Measurements from ENCODE around the gene MFSD8.
"Not testable (repeated sequence)": the region's sequence is repeated elsewhere in the genome, so short reads cannot be mapped to it uniquely, and the experiment has no call there.

Gene MFSD8

DNA sequence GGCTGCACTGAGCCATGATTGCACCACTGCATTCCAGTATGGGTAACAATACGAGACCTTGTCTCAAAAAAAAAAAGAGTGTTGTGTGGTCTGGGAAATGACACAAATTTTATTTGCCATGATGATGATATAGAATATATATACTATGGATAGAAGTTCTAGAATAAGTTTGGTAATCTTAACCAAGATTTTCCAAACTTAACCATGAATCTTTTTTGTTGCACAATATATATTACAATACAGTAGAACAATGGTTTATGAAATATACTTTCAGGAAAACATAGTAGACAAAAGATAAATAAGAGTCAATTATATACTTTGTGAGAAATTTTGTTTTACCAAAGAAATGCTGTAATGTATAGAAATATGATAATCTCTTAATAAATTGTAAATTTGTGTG lies 34.8 kb downstream of the MFSD8 start:
- no peak for DNase-seq

DNA sequence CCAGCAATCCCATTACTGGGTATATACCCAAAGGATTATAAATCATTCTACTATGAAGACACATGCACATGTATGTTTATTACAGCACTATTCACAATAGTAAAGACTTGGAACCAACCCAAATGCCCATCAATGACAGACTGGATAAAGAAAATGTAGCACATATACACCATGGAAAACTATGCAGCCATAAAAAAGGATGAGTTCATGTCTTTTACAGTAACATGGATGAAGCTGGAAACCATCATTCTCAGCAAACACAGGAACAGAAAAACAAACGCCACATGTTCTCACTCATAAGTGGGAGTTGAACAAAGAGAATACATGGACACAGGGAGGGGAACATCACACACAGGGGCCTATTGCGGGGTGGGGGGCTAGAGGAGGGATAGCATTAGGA lies 39.3 kb downstream of the MFSD8 start:
- not testable (repeated sequence) for DNase-seq

DNA sequence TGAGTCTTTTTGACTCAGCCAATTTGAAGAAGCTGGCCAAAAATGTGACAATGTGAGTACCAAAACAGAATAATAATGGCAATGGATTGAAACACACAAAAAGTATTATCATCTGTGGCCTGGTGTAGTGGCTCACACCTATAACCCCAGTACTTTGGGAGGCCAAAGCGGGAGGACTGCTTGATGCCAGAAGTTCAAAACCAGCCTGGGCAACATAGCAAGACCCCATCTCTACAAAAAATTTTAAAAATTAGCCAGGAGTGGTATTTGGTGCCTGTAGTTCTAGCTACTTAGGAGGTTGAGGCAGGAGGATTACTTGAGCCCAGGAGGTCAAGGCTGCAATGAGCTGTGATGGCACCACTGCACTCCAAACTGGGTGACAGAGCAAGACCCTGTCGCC lies 42.7 kb downstream of the MFSD8 start:
- no peak for DNase-seq

DNA sequence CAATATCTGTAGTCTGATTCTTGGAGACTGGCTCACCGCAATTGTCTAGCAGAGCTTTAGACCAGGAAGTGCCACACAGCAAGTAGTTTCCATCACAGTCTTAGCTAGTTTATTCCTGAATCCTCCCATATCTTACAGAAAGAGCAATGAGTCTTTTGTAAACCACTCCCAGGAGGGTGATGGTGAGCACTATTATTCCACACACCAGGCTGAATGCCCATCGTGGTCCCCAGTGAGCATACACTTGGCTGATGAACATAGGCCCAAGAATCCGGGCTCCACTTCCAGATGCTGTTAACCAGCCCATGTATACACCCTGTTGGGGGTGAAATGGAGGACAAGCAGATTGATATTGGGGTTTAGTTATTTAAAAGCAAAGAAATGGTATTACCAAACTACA lies 44.5 kb downstream of the MFSD8 start:
- no peak for DNase-seq

DNA sequence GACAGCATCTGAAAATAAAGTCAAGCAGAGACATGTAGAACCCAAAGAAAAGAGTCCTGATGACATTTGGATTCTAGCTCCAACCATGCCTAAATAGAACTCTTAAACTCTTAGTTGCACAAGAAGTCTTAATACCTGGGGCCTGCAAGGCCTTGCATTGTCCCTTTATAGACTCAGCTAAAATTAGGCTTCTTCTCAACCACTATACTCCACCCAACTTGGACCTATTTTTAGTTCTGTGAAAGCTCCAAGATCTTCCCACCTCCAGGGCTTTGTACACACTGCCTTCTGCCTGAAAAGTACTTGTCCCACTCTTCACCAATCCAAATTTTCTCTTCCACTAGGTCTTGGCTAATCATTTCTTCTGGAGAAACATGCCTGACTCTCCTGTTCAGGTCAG lies 47.8 kb downstream of the MFSD8 start:
- no peak for DNase-seq

DNA sequence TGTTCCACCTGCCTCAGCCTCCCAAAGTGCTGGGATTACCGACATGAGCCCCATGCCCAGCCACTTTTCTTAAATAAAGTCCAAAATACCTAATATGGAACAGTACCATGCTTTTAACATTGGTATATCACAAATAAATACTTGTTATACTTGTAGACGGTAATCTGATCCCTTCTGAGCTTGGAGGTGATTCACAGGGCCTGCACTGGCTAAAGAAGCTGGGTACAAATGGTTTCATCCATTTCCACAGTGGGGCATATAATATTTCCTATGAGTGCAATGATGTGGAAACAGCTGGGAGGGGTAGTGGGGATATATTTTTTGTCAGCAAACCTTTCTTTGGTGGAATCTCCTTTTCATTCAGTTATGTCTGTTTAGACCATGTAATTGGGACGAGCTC lies 48.5 kb downstream of the MFSD8 start:
- no peak for DNase-seq

DNA sequence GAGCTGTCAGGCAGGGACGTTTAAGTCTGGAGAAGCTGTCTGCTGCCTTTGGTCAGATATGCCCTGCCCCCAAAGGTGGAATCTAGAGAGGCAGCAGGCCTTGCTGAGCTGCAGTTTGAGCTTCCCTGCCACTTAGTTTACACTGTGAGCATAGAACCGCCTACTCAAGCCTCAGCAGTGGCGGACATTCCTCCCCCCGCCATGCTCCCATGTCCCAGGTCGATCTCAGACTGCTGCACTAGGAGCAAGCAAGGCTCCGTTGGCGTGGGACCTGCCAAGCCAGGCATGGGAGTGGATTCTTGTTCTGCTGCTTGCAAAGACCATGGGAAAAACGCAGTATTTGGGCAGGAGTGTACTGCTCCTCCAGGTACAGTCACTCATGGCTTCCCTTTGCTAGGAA lies 59.9 kb downstream of the MFSD8 start:
- DNase-seq = no peak

DNA sequence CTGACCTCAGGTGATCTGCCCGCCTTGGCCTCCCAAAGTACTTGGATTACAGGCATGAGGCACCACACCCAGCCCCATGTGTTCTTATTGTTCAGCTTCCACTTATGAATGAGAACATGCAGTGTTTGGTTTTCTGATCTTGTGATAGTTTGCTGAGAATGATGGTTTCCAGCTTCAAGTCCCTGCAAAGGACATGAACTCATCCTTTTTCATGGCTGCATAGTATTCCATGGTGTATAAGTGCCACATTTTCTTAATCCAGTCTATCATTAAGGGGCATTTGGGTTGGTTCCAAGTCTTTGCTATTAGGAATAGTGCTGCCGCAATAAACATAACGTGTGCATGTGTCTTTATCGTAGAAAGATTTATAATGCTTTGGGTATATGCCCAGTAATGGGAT lies 65.3 kb downstream of the MFSD8 start:
- DNase-seq = not testable (repeated sequence)

DNA sequence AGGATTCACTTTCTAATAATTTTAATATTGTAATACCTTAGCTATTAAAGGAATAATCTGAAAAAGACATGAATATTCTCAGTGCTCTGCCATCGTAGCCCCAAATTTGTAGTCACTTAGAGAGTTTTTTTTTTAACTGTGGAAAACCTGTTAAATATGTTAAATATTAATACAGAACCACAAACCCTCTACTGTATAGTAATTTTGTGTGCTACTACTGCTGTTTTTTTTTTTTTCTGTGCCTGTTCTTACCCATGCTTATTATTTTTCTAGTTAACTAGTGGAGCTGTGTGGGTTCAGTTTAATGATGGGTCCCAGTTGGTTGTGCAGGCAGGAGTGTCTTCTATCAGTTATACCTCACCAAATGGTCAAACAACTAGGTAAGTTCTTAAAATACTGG lies 68.4 kb downstream of the MFSD8 start:
- DNase-seq = no peak

DNA sequence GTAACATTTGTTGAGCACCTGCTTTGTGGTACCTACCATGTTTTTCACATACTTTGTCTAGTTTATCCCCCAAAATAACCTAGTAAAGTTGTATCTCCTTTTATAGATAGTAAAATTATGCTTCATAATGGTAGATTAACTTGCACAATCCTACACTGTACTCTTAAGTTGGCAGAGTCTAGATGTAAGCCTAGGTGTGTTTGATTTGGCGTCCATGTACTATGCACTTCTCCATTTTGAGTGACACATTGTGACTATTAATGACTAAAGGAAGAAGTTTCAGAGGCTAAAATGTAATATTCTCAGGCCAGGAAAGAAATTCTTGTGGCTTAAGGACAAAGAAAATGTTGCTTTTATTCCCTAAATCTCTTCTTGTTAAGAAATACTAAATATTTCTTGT lies 68.9 kb downstream of the MFSD8 start:
- no peak for DNase-seq

DNA sequence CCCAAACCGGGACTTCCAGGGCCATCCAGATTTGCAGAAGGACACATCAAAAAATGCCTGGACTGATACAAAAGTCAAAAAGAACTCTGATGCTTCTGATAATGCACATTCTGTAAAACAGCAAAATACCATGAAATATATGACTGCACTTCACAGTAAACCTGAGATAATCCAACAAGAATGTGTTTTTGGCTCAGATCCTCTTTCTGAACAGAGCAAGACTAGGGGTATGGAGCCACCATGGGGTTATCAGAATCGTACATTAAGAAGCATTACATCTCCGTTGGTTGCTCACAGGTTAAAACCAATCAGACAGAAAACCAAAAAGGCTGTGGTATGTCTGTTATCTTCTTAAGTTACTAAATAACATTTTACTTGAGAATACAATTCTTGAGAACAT lies 75.1 kb downstream of the MFSD8 start:
- no peak for DNase-seq

DNA sequence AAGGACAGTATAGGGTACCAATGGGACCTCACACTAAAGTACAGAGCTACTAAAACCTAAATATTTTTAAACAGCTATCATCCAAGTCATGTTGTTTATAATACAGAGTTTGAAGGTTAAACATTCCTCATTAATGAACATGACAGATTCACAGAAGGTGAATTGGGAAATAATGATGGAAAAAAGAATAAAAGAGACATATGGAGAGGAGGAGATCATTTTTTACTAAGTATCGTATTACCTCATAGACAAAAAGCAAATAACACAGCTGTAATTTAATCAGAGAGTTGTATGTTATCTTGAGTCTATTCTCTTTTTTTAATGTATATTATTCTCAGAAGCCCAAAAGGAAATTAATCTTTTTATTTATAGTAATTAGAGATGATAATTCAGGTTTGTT lies 76.4 kb downstream of the MFSD8 start:
- no peak for DNase-seq

DNA sequence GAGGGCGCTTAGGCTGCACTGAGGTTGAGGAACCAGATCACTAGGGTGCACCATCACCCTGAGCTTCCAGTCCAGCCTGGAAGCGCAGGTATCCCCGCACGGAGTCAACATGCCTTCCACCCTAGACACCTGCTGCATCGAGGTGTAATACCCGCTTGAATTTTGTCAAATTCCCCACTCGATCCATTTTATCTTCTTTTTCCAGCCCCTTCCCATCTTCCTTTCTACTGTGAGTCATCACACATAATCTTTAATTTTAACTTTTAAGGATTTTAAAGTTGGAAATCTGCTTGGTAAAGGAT lies 83.5 kb downstream of the MFSD8 start:
- DNase-seq = no peak

DNA sequence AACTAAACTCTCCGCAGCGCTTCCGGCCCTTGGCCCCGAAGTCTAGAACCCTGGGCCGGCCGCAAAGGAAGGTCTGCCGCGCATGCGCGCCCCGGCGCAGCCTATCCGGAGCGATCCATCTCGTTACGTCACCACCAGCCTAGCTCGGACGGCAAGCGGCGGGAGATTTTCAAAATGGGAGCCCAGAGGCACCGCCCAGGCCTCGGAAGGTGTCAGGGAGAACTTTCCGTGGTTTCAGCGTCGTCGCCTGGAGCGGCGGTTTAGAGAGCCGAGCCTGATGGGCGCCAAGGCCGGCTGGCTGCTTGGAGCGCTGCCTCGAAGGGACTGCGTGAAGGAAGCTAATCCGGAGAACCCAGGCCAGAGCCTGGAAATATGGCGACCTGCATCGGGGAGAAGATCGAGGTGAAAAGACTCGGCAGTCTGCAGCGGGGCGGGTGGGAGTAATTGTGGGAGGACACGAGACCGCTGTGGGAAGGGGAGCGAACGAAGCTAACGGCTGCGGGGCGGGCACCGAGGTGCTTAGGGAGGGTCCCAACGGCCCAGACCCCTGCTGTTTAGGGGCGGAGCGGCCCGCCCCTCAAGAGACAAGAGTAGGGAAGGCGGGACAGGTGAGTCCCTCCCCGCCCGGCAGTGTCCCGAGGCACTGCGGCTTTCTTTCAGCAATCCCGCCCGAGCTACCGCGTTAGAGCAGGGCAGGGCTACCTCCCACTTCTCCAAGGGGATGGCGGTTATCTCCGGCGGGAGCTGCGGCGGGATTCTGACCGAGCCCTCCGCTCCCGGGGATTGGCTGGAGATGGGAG lies 84.0 kb downstream of the MFSD8 start, which contains the start of gene PLK4:
Gene PLK4 (plus strand): TSS at position 131 of the 800 bp plus-strand sequence. CDS start 242 bp downstream, at position 373.
- DNase-seq = peak; percentile 96

DNA sequence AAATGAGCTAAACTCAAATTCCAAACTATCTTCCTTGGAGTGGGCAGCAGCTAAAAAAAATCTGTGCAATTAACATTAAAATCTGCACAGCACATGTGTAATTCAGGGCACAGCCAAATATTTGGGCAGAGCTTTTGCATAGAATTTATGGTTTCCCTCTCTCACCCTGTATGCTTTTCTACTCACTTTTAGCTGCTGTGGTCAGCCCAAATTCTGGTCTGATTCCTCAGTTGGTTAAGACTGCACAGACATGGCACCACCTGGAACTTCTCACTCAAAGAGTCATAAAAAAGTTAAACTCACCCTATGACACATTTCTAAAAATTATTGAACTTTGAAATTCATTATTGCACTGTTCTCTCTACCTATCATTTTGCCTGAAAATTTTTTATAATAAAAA lies 89.2 kb downstream of the MFSD8 start:
- no peak for DNase-seq

DNA sequence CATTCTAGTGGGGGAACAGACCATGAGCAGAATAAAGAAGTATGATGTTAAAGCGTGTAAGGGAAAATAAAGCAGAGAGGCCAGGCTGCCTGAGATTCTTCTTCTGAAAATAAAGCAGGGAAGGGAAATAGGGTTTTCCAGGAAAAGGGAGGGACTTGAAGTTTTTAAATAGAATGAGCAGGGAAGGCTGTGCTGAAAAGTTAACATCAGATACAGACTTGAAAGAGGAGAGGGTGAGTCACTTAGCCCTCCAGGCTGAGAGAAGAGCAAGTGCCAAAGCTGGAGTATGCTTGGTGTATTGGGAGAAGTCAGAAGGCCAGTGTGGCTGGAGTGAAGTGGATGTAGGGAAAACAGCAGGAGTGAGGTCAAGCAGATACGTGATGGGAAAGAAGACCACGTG lies 94.3 kb downstream of the MFSD8 start:
- no peak for DNase-seq

DNA sequence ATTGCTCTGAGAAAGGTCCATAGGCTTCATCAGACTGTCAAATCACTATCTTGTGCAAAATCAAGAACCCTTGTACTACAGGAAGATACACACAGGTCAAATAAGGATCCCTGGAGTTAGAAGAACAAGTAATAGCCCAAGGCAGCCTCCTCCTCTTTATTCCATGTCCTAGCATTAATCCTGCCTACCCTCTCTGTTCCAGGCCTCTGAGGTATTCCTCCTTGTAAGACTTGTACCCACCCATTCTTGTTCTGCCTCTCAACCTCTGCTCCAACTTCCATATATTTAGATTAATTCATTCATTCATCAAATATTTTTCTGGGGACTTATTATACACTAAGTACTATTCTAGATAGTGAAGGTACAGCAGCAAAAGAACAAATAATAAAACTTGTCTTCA lies 94.7 kb downstream of the MFSD8 start:
- no peak for DNase-seq

DNA sequence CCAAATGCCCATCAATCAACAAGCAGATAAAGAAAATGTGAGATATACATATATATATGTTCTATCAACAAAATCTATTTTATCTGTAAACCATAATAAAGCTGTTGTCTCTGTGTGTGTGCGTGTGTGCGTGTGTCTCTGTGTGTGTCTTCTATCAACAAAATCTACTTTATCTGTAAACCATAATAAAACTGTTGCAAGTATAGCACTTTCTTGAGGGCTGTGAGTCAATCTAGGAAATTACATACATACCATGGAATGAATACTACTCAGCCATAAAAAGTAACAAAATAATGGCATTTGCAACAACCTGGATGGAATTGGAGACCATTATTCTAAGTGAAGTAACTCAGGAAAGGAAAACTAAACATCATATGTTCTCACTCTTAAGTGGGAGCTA lies 96.8 kb downstream of the MFSD8 start:
- no peak for DNase-seq
